CD4-positive, alpha-beta T cell treated with Interleukin-15 for 1 hour (primary cell): Measurements from ENCODE around the gene C5orf15.
"Not testable (repeated sequence)": the region's sequence is repeated elsewhere in the genome, so short reads cannot be mapped to it uniquely, and the experiment has no call there.

ENCODE experiments used
- DNase-seq: peaks from one replicate; pipeline ENCODE4 v3.0.0-alpha.2; 2020

The C5orf15 gene

GRCh38 chr5:133993185-133993936, 24.9 kb upstream of the C5orf15 start:
- DNase-seq: no peak

GRCh38 chr5:133992429-133993155, 24.2 kb upstream of the C5orf15 start:
- no peak for DNase-seq

GRCh38 chr5:133991171-133991910, 22.9 kb upstream of the C5orf15 start:
- DNase-seq: no peak

- no peak for DNase-seq
These were observed 22.0 kb upstream of the C5orf15 start for GRCh38 chr5:133990396-133990795.

DNA sequence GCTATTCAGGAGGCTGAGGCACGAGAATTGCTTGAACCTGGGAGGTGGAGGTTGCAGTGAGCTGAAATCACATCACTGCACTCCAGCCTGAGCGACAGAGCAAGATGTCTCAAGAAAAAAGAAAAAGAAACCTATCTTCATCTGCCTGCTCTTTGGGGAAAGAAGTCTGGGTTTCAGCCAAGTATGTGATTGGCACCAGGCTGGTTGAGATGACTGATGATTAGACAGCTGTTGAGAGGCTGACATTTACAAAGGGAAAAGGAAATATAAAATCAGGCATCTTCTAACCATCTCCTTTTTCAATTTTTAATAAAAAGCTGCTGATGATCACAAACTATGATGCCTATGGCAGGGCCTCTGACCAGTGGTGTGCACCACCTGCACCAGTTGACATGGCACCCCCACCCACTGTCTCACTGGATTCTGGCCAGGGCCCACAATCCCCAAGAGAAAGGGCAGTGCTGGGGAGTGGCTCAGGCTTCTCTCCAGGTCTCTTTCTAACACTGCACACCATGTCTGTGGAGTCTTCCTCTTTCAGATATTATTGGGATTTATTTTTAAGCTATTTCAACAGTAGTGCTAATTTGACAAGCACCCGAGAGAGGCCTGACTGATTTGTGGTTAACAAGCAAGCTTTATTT, 17.2 kb upstream of the C5orf15 start:
- DNase-seq: no peak

DNA sequence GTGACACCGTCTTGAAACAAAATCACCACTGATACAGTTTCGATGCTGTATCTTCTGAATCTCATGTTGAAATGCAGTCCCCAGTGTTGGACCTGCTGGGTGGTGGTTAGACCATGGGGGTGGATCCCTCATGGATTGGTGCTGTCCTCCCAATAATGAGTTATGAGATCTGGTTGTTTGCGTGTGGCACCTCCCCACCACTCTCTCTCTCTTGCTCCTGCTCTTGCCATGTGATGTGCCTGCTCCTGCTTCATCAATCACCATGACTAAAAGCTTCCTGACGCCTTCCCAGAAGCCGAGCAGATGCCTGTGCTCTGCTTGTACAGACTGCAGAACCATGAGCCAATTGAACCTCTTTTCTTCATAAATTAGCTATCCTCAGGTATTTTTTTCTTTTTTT, 15.2 kb upstream of the C5orf15 start:
- no peak for DNase-seq

- DNase-seq: no peak
These were observed 13.3 kb upstream of the C5orf15 start for GRCh38 chr5:133981714-133982113.

DNA sequence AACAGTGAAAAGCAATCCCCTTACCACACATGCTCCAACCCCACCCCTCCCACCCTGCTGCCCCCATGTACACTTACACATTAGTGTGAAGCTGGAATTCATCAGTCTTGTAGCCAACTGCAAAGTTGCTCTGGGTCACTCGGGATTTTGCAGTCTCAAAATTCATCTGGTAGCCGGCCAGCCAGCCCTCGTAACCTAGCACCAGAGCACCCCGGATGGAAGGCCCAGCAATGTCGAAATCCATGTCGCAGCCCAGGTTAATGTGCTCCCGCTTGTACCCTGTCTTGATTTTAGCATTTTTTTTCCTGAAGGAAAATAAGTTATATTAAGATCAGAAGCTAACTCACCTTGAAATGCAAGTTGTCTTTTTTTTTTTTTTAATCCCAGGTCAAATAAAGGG, 12.2 kb upstream of the C5orf15 start:
- no peak for DNase-seq

GRCh38 chr5:133978943-133979342, 10.5 kb upstream of the C5orf15 start:
- no peak for DNase-seq

- DNase-seq: no peak
These were observed 9.4 kb upstream of the C5orf15 start for GRCh38 chr5:133977858-133978257.

DNA sequence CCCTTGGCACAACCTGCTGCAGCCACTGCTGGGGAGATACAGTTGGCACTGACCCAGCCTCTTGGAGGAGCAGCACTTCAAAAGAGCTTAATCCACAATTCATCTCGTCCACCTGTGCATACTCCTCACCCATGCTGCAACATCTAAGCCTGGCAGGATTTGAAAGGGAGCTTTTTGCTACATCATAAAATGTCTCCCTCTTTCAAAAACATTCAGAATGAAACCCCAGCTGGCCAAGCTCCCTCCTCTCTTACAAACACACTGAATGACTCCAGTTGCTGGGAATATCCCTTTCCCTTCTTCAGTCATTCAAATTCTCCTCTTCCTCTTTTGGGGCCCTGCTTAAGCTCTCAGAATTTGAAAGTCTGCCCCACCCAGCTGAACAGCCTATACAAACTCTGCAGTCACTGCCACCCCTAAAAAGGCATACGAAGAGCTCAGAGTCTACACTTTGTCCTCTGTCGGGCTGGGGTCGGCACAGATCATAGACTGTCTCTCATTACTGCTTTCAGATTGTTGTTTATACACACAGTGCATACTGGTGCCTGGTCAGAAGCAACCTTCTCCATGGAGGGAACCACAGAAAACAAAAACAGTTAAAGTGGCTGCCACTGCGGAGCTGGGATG, 8.8 kb upstream of the C5orf15 start:
- no peak for DNase-seq

GRCh38 chr5:133975546-133975945, 7.1 kb upstream of the C5orf15 start:
- not testable (repeated sequence) for DNase-seq

DNA sequence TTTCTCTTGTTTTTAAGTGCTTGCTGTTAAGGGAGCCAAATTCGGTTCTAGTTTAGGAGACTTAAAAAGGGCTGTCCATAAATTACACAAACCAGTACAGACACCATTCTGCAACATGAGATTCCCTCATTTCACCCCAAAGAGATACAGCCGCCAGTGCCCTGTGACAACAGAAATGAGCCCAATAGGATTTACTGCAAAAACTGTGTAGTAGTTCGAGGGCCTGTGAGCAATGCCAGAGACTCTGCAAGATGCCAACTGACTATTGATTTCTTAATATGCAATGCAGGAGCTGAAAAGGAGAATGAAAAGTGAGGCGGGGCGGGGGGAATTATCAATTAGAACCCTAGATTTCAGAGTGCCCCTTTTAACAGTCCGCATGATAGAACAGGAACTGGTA, 5.7 kb upstream of the C5orf15 start:
- DNase-seq: no peak

DNA sequence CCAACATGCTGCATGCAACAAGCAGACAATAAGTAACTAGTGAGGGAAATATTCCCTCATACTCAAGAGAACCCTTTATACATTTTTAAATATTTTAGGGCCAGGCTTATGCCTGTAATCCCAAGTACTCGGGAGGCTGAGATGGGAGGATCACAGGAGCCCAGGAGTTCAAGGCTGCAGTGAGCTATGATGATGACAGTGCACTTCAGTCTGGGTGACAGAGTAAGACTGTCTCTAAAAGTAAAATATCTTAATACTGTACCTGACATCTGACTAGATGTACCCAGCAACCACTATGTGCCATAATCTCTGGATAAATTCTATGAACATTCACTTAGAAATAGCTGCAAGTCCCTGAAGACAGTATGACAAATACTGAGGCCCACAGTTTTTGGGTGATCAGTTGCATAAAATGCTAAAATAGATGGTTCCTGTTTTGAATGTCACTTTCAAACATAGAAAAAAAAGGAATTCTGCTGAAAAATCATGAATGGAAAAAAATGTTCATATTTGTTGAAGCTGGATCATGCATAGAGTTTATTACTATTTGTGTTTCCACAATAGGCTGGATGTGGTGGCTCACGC, 2.0 kb upstream of the C5orf15 start:
- no peak for DNase-seq

GRCh38 chr5:133969654-133970324, 1.4 kb upstream of the C5orf15 start:
- DNase-seq: no peak

DNA sequence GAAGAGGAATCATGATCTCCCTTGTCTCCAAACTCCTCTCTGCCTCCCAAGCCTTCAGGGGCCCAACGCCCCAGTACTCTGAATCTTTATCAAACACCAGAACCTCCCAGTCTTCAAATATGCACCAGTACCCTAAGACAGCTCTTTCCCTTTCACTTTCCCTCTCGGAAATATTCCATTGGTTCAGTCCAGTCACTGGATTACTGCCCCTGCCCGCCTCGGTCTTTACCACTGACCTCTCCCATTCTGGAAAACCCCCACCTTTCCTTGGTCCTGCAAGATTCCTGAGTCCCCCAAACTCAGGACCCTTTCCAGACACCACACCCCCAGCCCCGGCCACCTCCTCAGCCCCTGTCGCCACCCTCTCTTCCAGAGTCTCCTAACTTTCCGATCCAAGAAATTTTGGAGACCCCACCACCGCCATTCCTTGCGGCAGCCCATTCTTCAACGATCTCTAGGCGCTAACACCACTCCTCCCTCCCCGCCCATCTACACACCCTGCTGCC, 674 bp downstream of the C5orf15 start:
- DNase-seq: no peak

DNA sequence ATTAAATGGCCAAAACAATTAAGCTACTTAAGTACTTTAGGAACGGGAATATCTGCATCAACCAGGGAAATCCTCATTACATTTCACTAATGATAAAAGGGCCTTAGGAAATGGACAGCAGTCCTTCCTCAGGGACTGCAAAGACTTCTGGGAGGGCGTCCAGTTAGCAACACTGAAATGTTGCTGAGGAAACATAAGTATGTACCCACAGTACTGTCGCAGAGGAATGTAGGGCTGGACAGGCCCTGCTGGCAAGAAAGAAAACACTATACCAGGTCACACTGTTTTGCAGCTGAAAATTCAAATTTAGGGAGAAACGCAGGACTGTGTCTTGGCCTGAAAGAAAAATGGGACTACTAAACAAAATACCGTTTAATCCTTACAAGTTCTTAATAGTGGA, 1.3 kb downstream of the C5orf15 start:
- no peak for DNase-seq

GRCh38 chr5:133966090-133966489, 2.3 kb downstream of the C5orf15 start:
- no peak for DNase-seq

GRCh38 chr5:133963493-133964128, 4.8 kb downstream of the C5orf15 start:
- no peak for DNase-seq

- DNase-seq: no peak
These were observed 5.5 kb downstream of the C5orf15 start for GRCh38 chr5:133962801-133963476.

- DNase-seq: no peak
These were observed 6.3 kb downstream of the C5orf15 start for GRCh38 chr5:133962131-133962530.
